A673 (cell line): ENCODE measurements around the gene GRIFIN.

Source experiments
- CTCF ChIP-seq: fragments of 300-800, 200-600 bp; sonication (generic); conservative IDR thresholded peaks from 2 replicates; pipeline ENCODE4 v1.5.1; 2017; ENCODE audit warnings: low read depth, mild to moderate bottlenecking, antibody characterized with exemption, low read length, moderate library complexity, mixed read lengths
- EZH2 ChIP-seq: fragments of 200-600 bp; sonication (generic); IDR thresholded peaks from 2 replicates; pipeline ENCODE4 v1.6.1; 2017; ENCODE audit warnings: borderline replicate concordance, low read depth, mild to moderate bottlenecking, mixed read lengths, antibody characterized with exemption, low read length; ENCODE audit not compliant: poor library complexity, severe bottlenecking

DNA sequence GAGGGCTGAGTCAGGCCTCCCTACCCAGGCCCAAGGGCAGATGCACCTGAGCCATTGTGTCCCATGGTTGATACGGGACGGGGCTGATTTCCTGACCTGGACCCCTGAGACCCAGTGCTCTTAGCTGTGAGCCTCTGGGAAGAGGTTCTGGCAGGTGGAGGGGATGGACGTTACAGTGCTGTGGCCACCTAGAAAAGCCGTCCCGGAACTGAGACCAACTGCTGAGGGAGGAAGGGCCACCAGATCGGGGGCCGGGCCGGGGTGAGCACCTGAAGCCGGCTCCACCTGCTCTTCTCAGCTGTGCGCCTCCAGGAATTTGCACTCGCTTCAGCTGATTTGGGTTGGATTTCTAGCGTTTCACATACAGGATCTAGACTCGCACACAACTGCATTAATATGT is 37.4 kb downstream of the GRIFIN start:
- TF ChIP-seq CTCF = no peak
- TF ChIP-seq EZH2 = no peak
